ENCODE data around the gene CCDC61. TPM values are rescaled to one million over a fixed set of nuclear protein-coding genes. Genes with fewer than 3 reads are reported as not detected.

The CCDC61 gene
- total and polyA plus RNA-seq, 4 donors: 7.8 to 21.0 (median 11.0) TPM

GRCh38 chr19:46035546-46035945, 40.3 kb downstream of the CCDC61 start:
- DNase-seq: no peak
- WGBS, 2 donors: 79 to 87% methylated on average over 6 of the region's 6 CpGs
- H3K36me3 ChIP-seq (ENCODE audit: control insufficient read depth in 4 of 4, insufficient read depth in 4 of 4, low read length in 4 of 4): no peaks in the 10 kb centered on the region
- H3K9ac ChIP-seq (ENCODE audit: insufficient read depth in 1 of 2, low read length in 2 of 2): no peak overlapping the region
- ATAC-seq (ENCODE audit: insufficient read depth, low FRiP score): no peak
- H3K27me3 ChIP-seq (ENCODE audit: control insufficient read depth in 3 of 3, insufficient read depth in 3 of 3, low read length in 2 of 3): peaks cover 0 to 2% (median 0%) of the 10 kb centered on the region in 3 donors
- H3K4me1 ChIP-seq (ENCODE audit: control insufficient read depth in 5 of 5, insufficient read depth in 5 of 5, low read length in 5 of 5): peaks cover 0 to 3% (median 0%) of the 10 kb centered on the region in 5 donors
- H3K4me3 ChIP-seq: no peak overlapping the region
- H3K27ac ChIP-seq (ENCODE audit: low read depth in 1 of 2, low read length in 1 of 2): no peak overlapping the region
- peaks cover 0 to 2% (median 0%) of the 10 kb centered on the region in 4 donors for H3K9me3 ChIP-seq (ENCODE audit: control insufficient read depth in 4 of 4, insufficient read depth in 3 of 4, low read length in 3 of 4)
- no peak for TF ChIP-seq CTCF (IDR thresholded peaks at IDR 0.05; ENCODE audit: control extremely low read depth, extremely low read depth)

- peaks cover 0 to 2% (median 0%) of the 10 kb centered on the region in 4 donors for H3K9me3 ChIP-seq (ENCODE audit: control insufficient read depth in 4 of 4, insufficient read depth in 3 of 4, low read length in 3 of 4)
- 80 to 86% methylated on average over 13 of the region's 13 CpGs for whole genome bisulfite sequencing, 2 donors
- H3K27me3 ChIP-seq (ENCODE audit: control insufficient read depth in 3 of 3, insufficient read depth in 3 of 3, low read length in 2 of 3): peaks cover 0 to 2% (median 2%) of the 10 kb centered on the region in 3 donors
- DNase-seq (no peak), ATAC-seq (ENCODE audit: insufficient read depth, low FRiP score) (no peak)
- H3K4me3 ChIP-seq: no peak overlapping the region
- no peak overlapping the region for H3K9ac ChIP-seq (ENCODE audit: insufficient read depth in 1 of 2, low read length in 2 of 2)
- peaks cover 0 to 4% (median 0%) of the 10 kb centered on the region in 5 donors for H3K4me1 ChIP-seq (ENCODE audit: control insufficient read depth in 5 of 5, insufficient read depth in 5 of 5, low read length in 5 of 5)
- no peak for TF ChIP-seq CTCF (IDR thresholded peaks at IDR 0.05; ENCODE audit: control extremely low read depth, extremely low read depth)
- H3K27ac ChIP-seq (ENCODE audit: low read depth in 1 of 2, low read length in 1 of 2): no peak overlapping the region
- no peaks in the 10 kb centered on the region for H3K36me3 ChIP-seq (ENCODE audit: control insufficient read depth in 4 of 4, insufficient read depth in 4 of 4, low read length in 4 of 4)
Measured at GRCh38 chr19:46035986-46036743, 40.9 kb downstream of the CCDC61 start.

- no peak overlapping the region for H3K4me3 ChIP-seq
- DNase-seq (no peak), ATAC-seq (ENCODE audit: insufficient read depth, low FRiP score) (no peak)
- H3K27me3 ChIP-seq (ENCODE audit: control insufficient read depth in 3 of 3, insufficient read depth in 3 of 3, low read length in 2 of 3): peaks cover 0 to 2% (median 2%) of the 10 kb centered on the region in 3 donors
- H3K9me3 ChIP-seq (ENCODE audit: control insufficient read depth in 4 of 4, insufficient read depth in 3 of 4, low read length in 3 of 4): peaks cover 0 to 2% (median 0%) of the 10 kb centered on the region in 4 donors
- H3K36me3 ChIP-seq (ENCODE audit: control insufficient read depth in 4 of 4, insufficient read depth in 4 of 4, low read length in 4 of 4): no peaks in the 10 kb centered on the region
- TF ChIP-seq CTCF (IDR thresholded peaks at IDR 0.05; ENCODE audit: control extremely low read depth, extremely low read depth): no peak
- H3K4me1 ChIP-seq (ENCODE audit: control insufficient read depth in 5 of 5, insufficient read depth in 5 of 5, low read length in 5 of 5): peaks cover 0 to 9% (median 0%) of the 10 kb centered on the region in 5 donors
- 60 to 69% methylated on average over 3 of the region's 3 CpGs for WGBS, 2 donors
- H3K27ac ChIP-seq (ENCODE audit: low read depth in 1 of 2, low read length in 1 of 2): no peak overlapping the region
- no peak overlapping the region for H3K9ac ChIP-seq (ENCODE audit: insufficient read depth in 1 of 2, low read length in 2 of 2)
Measured at GRCh38 chr19:46036744-46037128, 41.5 kb downstream of the CCDC61 start.

Measured in lung (tissue), 12 donors.